Caco-2 (cell line): ENCODE measurements around the gene UGT1A3. TPM values are rescaled to one million over a fixed set of nuclear protein-coding genes. Genes with fewer than 3 reads are reported as not detected.
"Not testable (repeated sequence)": the region's sequence is repeated elsewhere in the genome, so short reads cannot be mapped to it uniquely, and the experiment has no call there.

Source experiments
- BruUV-seq: library from RNA; stranded (reverse); fragments of 400-500 nt; replicated peaks from 2 replicates; lab custom pipeline; 2021; lab: Mats Ljungman, UMichigan
- CTCF ChIA-PET: fragments of 300-600 bp; sonication (Branson Sonifier 250); formaldehyde crosslinking; loops from one replicate; lab custom pipeline; 2022; ENCODE audit warnings: antibody characterized with exemption; lab: Charles Lee
- POLR2A ChIA-PET: fragments of 300-600 bp; sonication (Branson Sonifier 250); formaldehyde crosslinking; loops from one replicate; lab custom pipeline; 2022; ENCODE audit warnings: antibody characterized with exemption; lab: Charles Lee
- DNase-seq, 2 experiments: peaks; one replicate each; pipeline versions ENCODE4 v3.0.0 to v3.0.0-alpha.2; 2020 to 2022
- H3K27me3 ChIP-seq: replicated peaks from 2 replicates; pipeline ENCODE4 v1.6.0; 2011; ENCODE audit warnings: low read length; ENCODE audit not compliant: control insufficient read depth, insufficient read depth
- H3K36me3 ChIP-seq: 2 replicates; pipeline ENCODE4 v1.5.1; 2011; ENCODE audit warnings: low read length; ENCODE audit not compliant: control insufficient read depth, insufficient read depth
- H3K4me1 ChIP-seq: fragments of 250-450 bp; sonication (Bioruptor Pico); 2 replicates; pipeline ENCODE4 v1.5.1; 2020; ENCODE audit warnings: mild to moderate bottlenecking
- H3K4me3 ChIP-seq: 2 replicates; pipeline ENCODE4 v1.5.1; 2011; ENCODE audit warnings: low read depth, mild to moderate bottlenecking, control low read depth, low read length
- H3K9me3 ChIP-seq: fragments of 250-450 bp; sonication (Bioruptor Pico); 2 replicates; pipeline ENCODE4 v1.5.1; 2020; ENCODE audit warnings: mild to moderate bottlenecking, moderate library complexity
- H3K27ac Mint-ChIP-seq: one replicate; pipeline ENCODE4 v1.8.0; 2022; ENCODE audit warnings: mixed read lengths; ENCODE audit not compliant: unreplicated experiment
- H3K27me3 Mint-ChIP-seq: one replicate; pipeline ENCODE4 v1.8.0; 2022; ENCODE audit warnings: mixed read lengths; ENCODE audit not compliant: insufficient read depth, unreplicated experiment
- H3K36me3 Mint-ChIP-seq: one replicate; pipeline ENCODE4 v1.8.0; 2022; ENCODE audit warnings: mild to moderate bottlenecking, mixed read lengths; ENCODE audit not compliant: insufficient read depth, unreplicated experiment
- H3K4me1 Mint-ChIP-seq: one replicate; pipeline ENCODE4 v1.8.0; 2022; ENCODE audit warnings: low read depth, mixed read lengths; ENCODE audit not compliant: unreplicated experiment
- H3K4me3 Mint-ChIP-seq: one replicate; pipeline ENCODE4 v1.8.0; 2022; ENCODE audit warnings: mild to moderate bottlenecking, moderate library complexity, mixed read lengths; ENCODE audit not compliant: unreplicated experiment
- H3K9me3 Mint-ChIP-seq: one replicate; pipeline ENCODE4 v1.8.0; 2022; ENCODE audit warnings: mixed read lengths; ENCODE audit not compliant: unreplicated experiment
- CTCF ChIP-seq, 2 experiments: fragments of 200-600 bp in 1 of 2; IDR thresholded peaks; 1 replicate in 1 of 2; 2 replicates in 1 of 2; pipeline versions ENCODE4 v1.5.1 to v1.8.0; 2011 to 2022; ENCODE audit warnings: antibody characterized with exemption in 1 of 2, control low read depth in 1 of 2, inconsistent platforms in 1 of 2, low read depth in 1 of 2, low read length in 1 of 2, mild to moderate bottlenecking in 1 of 2, moderate library complexity in 1 of 2; ENCODE audit not compliant: insufficient read depth in 1 of 2, severe bottlenecking in 1 of 2, unreplicated experiment in 1 of 2
- intact Hi-C: fragments of 100-400 bp; cut with micrococcal nuclease; formaldehyde crosslinking; loops from one replicate; pipeline ENCODE4 v1.10.0; 2022; ENCODE audit not compliant: unreplicated experiment
- total RNA-seq: library from RNA; stranded (reverse); gene quantifications from 2 replicates; pipeline ENCODE4 v1.2.3, GENCODE V29; 2022

Gene UGT1A3
- total RNA-seq, 1 experiment from 2014 or later, result 0.64 TPM

- H3K4me1 ChIP-seq, result peaks cover 14% of the 10 kb centered on the region
- Mint-ChIP-seq H3K36me3 (peaks cover 7% of the 10 kb centered on the region), H3K9me3 (no peaks in the 10 kb centered on the region), H3K27me3 (no peaks in the 10 kb centered on the region), H3K27ac (no peak overlapping the region), H3K4me1 (peaks cover 11% of the 10 kb centered on the region), H3K4me3 (no peak overlapping the region)
- intact Hi-C loops, result loop anchor here (5.0 kb wide), 2 partner anchors 131 to 146 kb away; partner anchors contain the start of gene USP40
- H3K27me3 ChIP-seq, result no peaks in the 10 kb centered on the region
- H3K9me3 ChIP-seq, result no peaks in the 10 kb centered on the region
- no peak overlapping the region for H3K4me3 ChIP-seq
- ChIA-PET POLR2A (no interaction called here), CTCF (no interaction called here)
- DNase-seq, result no peak
- TF ChIP-seq CTCF (IDR thresholded peaks at IDR 0.05; ENCODE audit: insufficient read depth in 1 of 2, low read depth in 1 of 2, low read length in 1 of 2, severe bottlenecking in 1 of 2, unreplicated experiment in 1 of 2), result no peak
- no peaks in the 10 kb centered on the region for H3K36me3 ChIP-seq
- no TSS peak for BruUV-seq
These were observed 15.6 kb upstream of the UGT1A3 start for GRCh38 chr2:233713262-233713615.

- CTCF ChIA-PET, result no interaction called here
- Mint-ChIP-seq H3K27me3 (no peaks in the 10 kb centered on the region), H3K27ac (no peak overlapping the region), H3K4me1 (peaks cover 11% of the 10 kb centered on the region), H3K9me3 (no peaks in the 10 kb centered on the region), H3K4me3 (no peak overlapping the region), H3K36me3 (peaks cover 13% of the 10 kb centered on the region)
- no peak for DNase-seq
- no peak overlapping the region for H3K4me3 ChIP-seq
- H3K9me3 ChIP-seq, result no peaks in the 10 kb centered on the region
- no peaks in the 10 kb centered on the region for H3K27me3 ChIP-seq
- intact Hi-C loops, result loop anchor here (5.0 kb wide), 2 partner anchors 132 to 147 kb away; partner anchors contain the start of gene USP40
- POLR2A ChIA-PET, result no interaction called here
- no peaks in the 10 kb centered on the region for H3K36me3 ChIP-seq
- TF ChIP-seq CTCF (IDR thresholded peaks at IDR 0.05; ENCODE audit: insufficient read depth in 1 of 2, low read depth in 1 of 2, low read length in 1 of 2, severe bottlenecking in 1 of 2, unreplicated experiment in 1 of 2), result no peak
- no TSS peak for BruUV-seq
- peaks cover 10% of the 10 kb centered on the region; the same call in 1 of the 2 replicates for H3K4me1 ChIP-seq
These were observed 14.7 kb upstream of the UGT1A3 start for GRCh38 chr2:233714121-233714520.

GRCh38 chr2:233718552-233718951, 10.3 kb upstream of the UGT1A3 start, which contains the start of gene UGT1A4:
UGT1A4 (plus strand) TSS chr2:233718736; CDS start chr2:233718821, 85 bp downstream.
- no peaks in the 10 kb centered on the region for H3K9me3 Mint-ChIP-seq

GRCh38 chr2:233736868-233737653, 8.2 kb downstream of the UGT1A3 start:
- Mint-ChIP-seq H3K36me3 (peaks cover 19% of the 10 kb centered on the region), H3K9me3 (peaks cover 15% of the 10 kb centered on the region), H3K4me1 (peaks cover 22% of the 10 kb centered on the region)
- H3K36me3 ChIP-seq, H3K27me3 Mint-ChIP-seq, H3K4me3 ChIP-seq, H3K27me3 ChIP-seq, H3K4me3 Mint-ChIP-seq, H3K4me1 ChIP-seq, BruUV-seq, intact Hi-C loops, CTCF ChIA-PET, H3K27ac Mint-ChIP-seq, DNase-seq, POLR2A ChIA-PET, H3K9me3 ChIP-seq: not testable (repeated sequence)

More at GRCh38 chr2:233718552-233718951, 10.3 kb upstream of the UGT1A3 start, which contains the start of gene UGT1A4:
- Histone ChIP-seq H3K4me1 (no peaks in the 10 kb centered on the region), H3K9me3 (no peaks in the 10 kb centered on the region), H3K36me3 (no peaks in the 10 kb centered on the region), H3K27me3 (no peaks in the 10 kb centered on the region), H3K4me3 (no peak within 1 kb of the TSS)
- H3K4me3 Mint-ChIP-seq, result no peak within 1 kb of the TSS
- no peaks in the 10 kb centered on the region for H3K4me1 Mint-ChIP-seq
- DNase-seq, result no peak
- ChIA-PET POLR2A (no interaction called here), CTCF (no interaction called here)
- no peak for TF ChIP-seq CTCF (IDR thresholded peaks at IDR 0.05; ENCODE audit: insufficient read depth in 1 of 2, low read depth in 1 of 2, low read length in 1 of 2, severe bottlenecking in 1 of 2, unreplicated experiment in 1 of 2)
- H3K27ac Mint-ChIP-seq, result no peak within 1 kb of the TSS
- intact Hi-C loops, result no loop called here
- BruUV-seq, result no TSS peak
- peaks cover 7% of the 10 kb centered on the region for H3K36me3 Mint-ChIP-seq
- H3K27me3 Mint-ChIP-seq, result no peaks in the 10 kb centered on the region
